Occipital lobe (tissue), 2 donors: ENCODE data around the gene GNAO1. TPM values are rescaled to one million over a fixed set of nuclear protein-coding genes. Genes with fewer than 3 reads are reported as not detected.

Source experiments
- DNase-seq: peaks from one replicate; lab custom pipeline; 2025; lab: John Stamatoyannopoulos, UW
- total RNA-seq: library from RNA; depleted of rRNA; stranded (reverse); fragments of >200 nt; gene quantifications from one replicate; pipeline ENCODE4 v1.2.3, GENCODE V29; 2014

Gene GNAO1
- total RNA-seq, 1 donor from 2014 or later = 48.0 TPM

GRCh38 chr16:56332464-56333079, 141.3 kb downstream of the GNAO1 start:
- DNase-seq = peak; percentile 33

- DNase-seq = no peak
These were observed 143.5 kb downstream of the GNAO1 start for GRCh38 chr16:56334761-56335160.

GRCh38 chr16:56336071-56336688, 144.9 kb downstream of the GNAO1 start:
- no peak for DNase-seq

DNA sequence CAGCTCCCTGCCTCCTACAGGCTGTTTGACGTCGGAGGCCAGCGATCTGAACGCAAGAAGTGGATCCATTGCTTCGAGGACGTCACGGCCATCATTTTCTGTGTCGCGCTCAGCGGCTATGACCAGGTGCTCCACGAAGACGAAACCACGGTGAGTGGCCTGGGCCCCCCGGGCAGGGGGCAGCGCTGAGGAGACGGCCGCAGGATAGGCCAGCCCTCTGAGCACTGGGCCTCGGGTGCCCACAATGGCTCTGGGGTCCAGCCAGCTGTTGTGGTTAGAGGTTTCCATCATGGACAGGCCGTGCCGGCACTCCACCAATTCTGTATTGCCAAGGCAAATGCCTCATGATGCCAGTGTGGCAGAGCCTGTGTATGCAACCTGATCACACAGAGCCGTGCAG, 145.4 kb downstream of the GNAO1 start:
- no peak for DNase-seq

GRCh38 chr16:56337131-56337857, 146.0 kb downstream of the GNAO1 start:
- DNase-seq = no peak

- no peak for DNase-seq
These were observed 146.6 kb downstream of the GNAO1 start for GRCh38 chr16:56337858-56338325.

DNA sequence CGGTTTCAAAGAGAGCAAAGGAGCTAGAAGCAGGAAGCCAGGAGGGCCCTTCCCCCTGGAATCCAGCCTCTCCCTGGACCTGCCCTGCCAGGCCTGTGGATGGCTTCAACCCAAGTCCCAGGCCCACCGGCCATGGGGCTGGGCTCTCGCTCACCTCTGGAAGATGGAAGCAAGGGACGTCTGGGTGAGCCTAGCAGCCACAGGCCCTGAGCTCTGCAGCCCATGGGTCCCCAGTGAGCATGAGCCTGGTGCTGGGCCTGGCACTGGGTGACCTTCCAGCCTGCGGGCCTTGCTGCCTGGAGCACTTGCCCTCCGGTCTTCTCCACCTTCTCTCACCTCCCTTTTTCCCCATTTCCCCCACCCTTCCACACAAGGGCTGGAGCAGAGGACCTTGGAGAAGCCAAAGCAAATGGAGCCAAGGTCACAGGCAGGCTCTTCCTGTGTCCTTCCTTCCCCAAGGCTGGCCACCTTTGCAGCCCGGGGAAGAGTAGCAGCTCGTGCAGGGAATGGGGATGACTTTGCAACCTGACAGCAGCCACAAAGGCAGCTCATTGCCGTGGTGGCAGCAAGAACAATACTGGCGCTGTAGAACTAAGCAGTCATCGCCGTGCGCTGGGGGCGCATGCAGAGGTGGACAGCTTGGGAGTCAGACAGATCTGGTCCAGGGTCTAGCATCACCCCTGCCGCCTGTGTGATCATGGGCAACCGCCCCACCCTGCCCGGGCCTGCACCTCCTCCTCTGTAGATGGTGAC, 147.5 kb downstream of the GNAO1 start:
- no peak for DNase-seq

DNA sequence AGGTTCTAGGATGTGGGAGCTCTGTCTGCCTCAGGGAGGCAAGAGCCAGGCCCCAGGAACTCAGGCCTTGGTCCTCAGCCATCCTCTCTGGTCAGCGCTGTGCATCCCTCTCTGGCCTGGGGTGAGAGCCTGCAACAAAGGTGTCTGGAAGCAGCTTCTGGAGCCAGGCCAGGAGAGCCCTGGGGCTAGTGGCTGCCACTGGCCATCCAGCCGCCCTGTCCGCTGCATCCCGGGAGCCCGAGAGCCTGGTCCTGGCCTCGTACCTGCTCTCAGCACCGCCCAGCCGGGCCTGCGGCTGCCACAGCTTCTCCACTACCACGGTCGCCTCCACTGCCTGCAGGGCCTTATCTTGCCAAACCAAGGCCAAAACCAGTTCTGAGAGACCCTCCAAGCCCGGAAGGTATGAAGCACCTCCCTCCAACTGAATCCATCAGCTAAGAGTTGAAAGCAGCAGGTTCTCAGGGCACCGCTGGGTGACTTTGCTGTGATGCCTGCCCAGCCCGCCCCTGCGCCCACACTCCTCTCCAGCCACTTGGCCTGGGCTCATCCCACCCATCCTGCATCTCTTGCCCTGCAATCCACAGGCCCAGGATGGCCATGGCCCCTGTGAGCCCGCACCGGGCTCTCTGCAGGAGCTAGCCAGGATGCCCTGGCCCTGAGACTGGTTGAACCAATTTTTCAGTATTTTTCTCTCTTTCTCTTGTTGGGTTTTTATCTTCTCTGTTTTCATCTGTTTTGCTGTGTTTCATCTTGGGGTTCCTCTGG, 148.3 kb downstream of the GNAO1 start:
- DNase-seq = no peak

DNA sequence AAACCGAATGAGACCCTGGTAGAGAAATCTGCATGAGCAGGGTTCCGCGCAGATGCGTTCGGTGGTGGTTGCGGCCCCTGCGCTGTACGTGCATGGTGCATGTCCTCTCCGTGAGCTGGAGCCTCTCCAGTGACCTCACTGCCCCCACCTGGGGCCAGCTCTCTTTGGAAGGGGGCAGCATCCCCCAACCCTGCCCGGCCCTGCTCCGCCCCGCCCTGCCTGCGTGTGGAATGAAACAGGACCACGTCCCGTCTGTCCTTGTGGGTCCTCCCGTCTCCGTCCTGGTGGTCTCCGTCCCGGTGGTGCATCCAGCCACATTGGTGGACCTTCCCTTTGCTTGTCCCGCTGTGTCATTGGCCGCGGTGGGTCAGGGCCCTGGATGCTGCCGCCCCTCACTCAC, 149.1 kb downstream of the GNAO1 start:
- DNase-seq = no peak

GRCh38 chr16:56340864-56341365, 149.6 kb downstream of the GNAO1 start:
- no peak for DNase-seq

- no peak for DNase-seq
These were observed 150.5 kb downstream of the GNAO1 start for GRCh38 chr16:56341656-56342399.

- no peak for DNase-seq
These were observed 152.6 kb downstream of the GNAO1 start for GRCh38 chr16:56343661-56344517.

DNA sequence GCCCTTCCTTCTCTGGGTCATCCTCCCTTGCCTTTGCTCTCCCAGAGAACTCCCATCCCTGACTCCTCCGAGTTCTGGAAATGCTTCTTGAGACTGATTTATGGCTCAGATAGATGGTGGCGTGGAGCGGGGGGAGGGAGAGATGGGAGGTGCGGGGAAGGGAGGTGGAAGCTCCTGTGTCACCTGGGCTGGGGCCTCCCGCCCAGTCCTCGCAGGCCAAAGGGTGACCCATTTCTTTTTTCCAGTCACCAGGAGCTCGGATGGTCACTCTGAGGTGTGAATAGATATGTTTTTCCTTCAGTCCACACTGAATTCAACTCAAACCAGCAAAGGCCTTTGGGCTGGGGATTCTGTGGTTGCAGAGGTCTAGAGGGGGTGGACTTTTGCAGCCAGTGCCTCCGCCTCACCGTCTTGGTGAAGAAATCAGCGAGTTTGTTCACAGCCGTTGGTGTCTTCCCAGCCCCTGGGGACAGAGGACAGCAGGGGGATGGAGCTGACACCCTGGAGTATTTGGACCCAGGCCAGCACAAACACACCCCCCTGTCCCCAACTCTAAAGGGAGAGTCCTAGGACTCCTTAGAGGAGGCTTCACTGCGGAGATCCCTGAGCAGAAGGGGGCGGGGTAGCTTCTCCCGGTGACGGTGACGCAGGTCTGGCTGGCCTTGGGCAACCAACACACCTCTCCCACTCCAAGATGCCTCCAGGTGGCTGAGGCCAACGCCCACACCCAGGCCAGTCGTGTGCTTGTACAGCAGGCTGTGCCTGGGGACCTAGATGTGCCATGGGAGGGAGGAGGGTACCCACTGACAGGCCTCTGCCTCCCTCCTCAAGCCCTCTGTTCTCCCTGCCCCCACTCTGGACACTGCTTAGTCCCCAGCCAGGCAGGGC, 153.5 kb downstream of the GNAO1 start:
- DNase-seq = no peak

- DNase-seq = no peak
These were observed 154.2 kb downstream of the GNAO1 start for GRCh38 chr16:56345406-56346050.

DNA sequence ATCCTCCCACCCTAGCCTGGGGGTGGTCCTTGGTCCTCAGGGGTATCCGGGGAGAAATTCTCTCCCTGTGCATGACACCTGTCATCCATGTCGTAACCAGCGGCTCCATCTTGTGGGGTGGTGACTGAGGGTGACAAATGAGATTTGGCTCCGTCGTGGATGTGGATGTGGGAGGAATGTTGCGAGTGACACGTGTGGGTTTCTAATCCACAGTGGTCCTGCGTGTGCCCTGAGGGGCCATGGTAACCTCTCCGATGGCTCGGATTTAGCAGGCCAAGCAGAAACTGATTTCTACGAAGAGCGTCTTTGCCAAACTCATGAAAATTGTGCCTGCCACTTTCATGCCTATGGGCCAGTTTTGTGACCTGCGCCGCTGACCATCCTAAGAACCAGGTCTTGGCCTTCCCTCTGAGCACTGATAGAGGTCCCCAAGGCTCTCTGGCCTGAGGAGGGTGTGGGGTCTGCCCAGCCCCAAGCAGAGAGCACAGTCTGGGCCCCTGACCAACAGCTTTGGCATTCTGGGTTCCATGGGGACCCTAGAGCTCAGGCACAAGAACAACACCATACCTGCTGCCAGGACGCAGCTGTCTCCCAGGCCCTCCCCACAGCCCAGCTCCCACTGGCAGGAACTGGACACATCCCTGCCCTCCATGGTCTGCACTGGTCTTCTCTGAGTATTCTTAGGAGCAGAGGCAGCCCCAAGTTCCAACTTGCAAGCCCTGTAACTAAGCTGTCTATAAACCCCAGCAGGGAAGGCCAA, 155.0 kb downstream of the GNAO1 start:
- DNase-seq = no peak

- DNase-seq = no peak
These were observed 155.9 kb downstream of the GNAO1 start for GRCh38 chr16:56347166-56347565.

- no peak for DNase-seq
These were observed 156.4 kb downstream of the GNAO1 start for GRCh38 chr16:56347670-56348069.
